AG10803 (cell line): ENCODE measurements around the gene TMEM273.

Source experiments
- DNase-seq: peaks from one replicate; pipeline ENCODE4 v3.0.0; 2010; ENCODE audit warnings: low read depth
- H3K4me3 ChIP-seq: 2 replicates; pipeline ENCODE4 v1.5.1; 2011; ENCODE audit warnings: mild to moderate bottlenecking, low read length, control low read depth
- CTCF ChIP-seq: conservative IDR thresholded peaks from 2 replicates; pipeline ENCODE4 v1.5.1; 2011; ENCODE audit warnings: mild to moderate bottlenecking, low read length, control low read depth, inconsistent platforms

TMEM273 gene

GRCh38 chr10:49110684-49111319 is 77.4 kb downstream of the TMEM273 start:
- no peak overlapping the region for H3K4me3 ChIP-seq
- no peak for DNase-seq
- TF ChIP-seq CTCF, result no peak

GRCh38 chr10:49109669-49110340 is 78.4 kb downstream of the TMEM273 start:
- DNase-seq, result peak; percentile 93
- TF ChIP-seq CTCF, result no peak
- no peak overlapping the region for H3K4me3 ChIP-seq

- DNase-seq, result no peak
- TF ChIP-seq CTCF, result no peak
Measured at GRCh38 chr10:49108656-49109055, 79.5 kb downstream of the TMEM273 start.

GRCh38 chr10:49107887-49108267 is 80.3 kb downstream of the TMEM273 start:
- no peak overlapping the region for H3K4me3 ChIP-seq
- DNase-seq, result no peak
- TF ChIP-seq CTCF, result no peak

More at GRCh38 chr10:49108656-49109055, 79.5 kb downstream of the TMEM273 start:
- no peak overlapping the region for H3K4me3 ChIP-seq

- no peak for DNase-seq
- H3K4me3 ChIP-seq, result no peak overlapping the region
- TF ChIP-seq CTCF, result no peak
Measured at GRCh38 chr10:49107111-49107886, 80.9 kb downstream of the TMEM273 start.

- peak; percentile 67 for DNase-seq
- TF ChIP-seq CTCF, result no peak
- no peak overlapping the region for H3K4me3 ChIP-seq
Measured at GRCh38 chr10:49106451-49106850, 81.7 kb downstream of the TMEM273 start.

GRCh38 chr10:49105076-49105475 is 83.1 kb downstream of the TMEM273 start:
- no peak for TF ChIP-seq CTCF
- no peak for DNase-seq
- no peak overlapping the region for H3K4me3 ChIP-seq
